ENCODE data around the gene BTBD16. TPM values are rescaled to one million over a fixed set of nuclear protein-coding genes. Genes with fewer than 3 reads are reported as not detected.

BTBD16 gene
- total RNA-seq (2022; extraction: Qiagen RNA extraction; ENCODE audit: low read depth): 0.32 to 0.80 TPM (median 0.49 TPM) in 5 replicates

GRCh38 chr10:122271076-122271475 is at the start of gene BTBD16:
Gene BTBD16, plus strand, starts transcription at chr10:122271296. Its CDS starts 3,786 bp downstream, at chr10:122275082.

GRCh38 chr10:122374237-122374858 is 103.3 kb downstream of the BTBD16 start, which contains the start of gene PLEKHA1:
Gene PLEKHA1, plus strand, starts transcription at chr10:122374708. Its CDS starts 18,493 bp downstream, at chr10:122393201.

Other genes with a start within 250 kb of the BTBD16 start
- gene PLEKHA1, start 103.4 kb downstream of the BTBD16 start, total RNA-seq (2022; extraction: Qiagen RNA extraction; ENCODE audit: low read depth): 11.7 to 24.1 TPM (median 22.5 TPM) in 5 replicates
- gene ARMS2, start 183.4 kb downstream of the BTBD16 start, total RNA-seq (2022; extraction: Qiagen RNA extraction; ENCODE audit: low read depth): not detected in 5 replicates
- 54.2 to 69.3 TPM (median 58.8 TPM) in 5 replicates for gene HTRA1, start 190.3 kb downstream of the BTBD16 start, total RNA-seq (2022; extraction: Qiagen RNA extraction; ENCODE audit: low read depth)